ENCODE data around the gene OR6M1.

GRCh38 chr11:123833095-123833494, 26.9 kb upstream of the OR6M1 start:
- no peak for TF ChIP-seq CTCF (conservative IDR thresholded peaks at IDR 0.05; ENCODE audit: low read depth in 2 of 2)
- TF ChIP-seq EZH2 (IDR thresholded peaks at IDR 0.05; ENCODE audit: low read depth, unreplicated experiment): no peak
- no peak for TF ChIP-seq CREB1 (CRISPR knock-in tag; IDR thresholded peaks at IDR 0.05; ENCODE audit: low read depth)
- no peak for TF ChIP-seq EZH2phosphoT487 (IDR thresholded peaks at IDR 0.05; ENCODE audit: unreplicated experiment)
